HG03354 (cell line): ENCODE results near the gene MINDY3.

Experiments used
- ATAC-seq: cut with Tn5 transposase; IDR thresholded peaks from one replicate; pipeline ENCODE4 v1.9.1; 2021; ENCODE audit warnings: mild to moderate bottlenecking; ENCODE audit not compliant: unreplicated experiment, poor library complexity, severe bottlenecking

The MINDY3 gene

DNA sequence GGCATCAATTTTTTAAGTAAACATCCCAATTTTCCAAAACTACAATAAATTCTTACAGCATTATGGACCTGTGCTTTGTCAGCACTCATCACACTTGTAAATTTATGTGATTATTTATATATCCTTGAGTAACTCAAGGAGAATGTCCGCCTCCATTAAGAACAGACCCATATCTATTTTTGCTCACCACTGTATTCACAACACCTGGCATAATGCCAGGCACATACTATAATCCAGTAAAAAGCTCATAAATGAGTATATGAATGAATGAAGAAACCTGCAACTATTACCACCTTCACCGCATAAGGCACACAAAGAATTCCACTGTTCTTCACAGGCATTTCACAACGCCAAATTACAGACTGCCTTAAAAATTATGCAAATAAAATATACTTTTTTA, 46.9 kb downstream of the MINDY3 start:
- ATAC-seq = no peak

DNA sequence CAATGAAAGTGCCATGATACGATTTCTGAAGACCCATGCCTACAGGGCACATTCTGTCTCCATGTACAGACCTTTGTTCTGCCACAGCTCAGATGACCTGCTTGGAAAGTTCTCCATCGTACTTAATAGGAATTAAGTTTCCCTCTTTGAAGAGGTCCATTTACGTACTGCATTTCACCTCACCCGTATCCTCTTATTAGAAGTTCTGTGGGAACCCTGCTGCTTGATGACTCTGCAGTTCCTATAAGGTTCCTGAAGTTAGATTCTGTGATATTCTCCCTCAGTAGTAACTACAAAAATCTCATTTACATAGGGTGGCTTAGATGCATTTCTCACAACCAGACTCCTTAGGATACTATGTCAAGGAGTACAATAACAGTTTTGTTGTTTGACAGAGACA, 50.9 kb downstream of the MINDY3 start:
- ATAC-seq = no peak

DNA sequence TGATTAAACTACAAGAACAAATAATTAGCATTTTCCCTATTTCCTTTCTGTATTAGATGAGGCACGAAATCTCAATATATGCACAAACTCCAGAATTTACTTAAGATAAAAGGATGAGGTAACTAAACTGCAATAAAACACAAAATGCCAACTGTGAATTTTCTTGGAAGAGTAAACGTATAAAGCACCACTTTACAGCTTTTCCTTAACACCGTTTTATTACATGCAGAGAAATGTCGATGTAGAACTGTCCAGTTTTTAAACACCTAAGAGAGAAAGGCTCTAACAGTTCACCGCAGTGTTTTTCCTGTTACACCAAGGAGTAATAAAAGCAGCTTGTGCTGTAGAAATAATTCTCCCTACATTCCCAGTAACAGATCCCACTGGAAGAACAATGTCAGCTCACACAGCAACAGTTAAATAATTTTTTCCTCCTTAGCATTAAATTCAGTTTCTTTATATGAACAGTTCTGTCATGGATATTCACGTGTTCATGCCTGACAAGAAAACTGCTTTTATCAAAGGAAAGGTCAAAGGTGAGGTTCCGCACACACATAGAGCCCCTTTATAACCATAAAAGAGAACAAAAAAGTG, 52.0 kb downstream of the MINDY3 start:
- no peak for ATAC-seq

DNA sequence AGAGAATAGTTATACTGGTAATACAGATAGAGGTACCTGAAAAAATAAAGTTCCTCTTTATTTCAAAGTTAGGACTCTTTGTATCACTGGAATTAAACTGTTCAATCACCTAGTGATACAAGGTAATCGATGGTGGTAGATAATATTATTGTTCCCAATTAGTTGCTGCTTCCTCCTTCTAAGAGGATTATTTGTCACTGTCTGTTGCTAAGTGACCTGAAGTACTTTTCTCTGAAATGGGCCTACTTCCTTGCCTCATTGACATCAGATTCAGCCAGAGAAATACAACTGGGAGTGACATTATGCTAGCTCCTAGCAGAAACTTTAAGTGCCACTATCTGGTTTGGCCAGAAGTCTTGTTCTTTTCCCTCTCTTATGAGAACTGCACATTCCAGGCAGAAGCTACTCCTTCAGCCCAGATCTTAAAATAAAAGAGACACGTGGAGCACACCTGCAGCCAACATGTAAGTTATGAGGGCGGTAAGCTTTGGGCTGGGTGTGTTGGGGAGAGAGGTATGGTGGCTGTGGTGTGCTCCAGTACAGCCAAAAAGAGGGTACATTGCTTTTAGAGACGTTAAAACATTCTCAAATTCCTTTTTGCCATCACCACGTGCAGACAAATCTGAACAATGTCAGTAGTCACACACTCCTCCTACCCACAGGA, 54.8 kb downstream of the MINDY3 start:
- no peak for ATAC-seq

DNA sequence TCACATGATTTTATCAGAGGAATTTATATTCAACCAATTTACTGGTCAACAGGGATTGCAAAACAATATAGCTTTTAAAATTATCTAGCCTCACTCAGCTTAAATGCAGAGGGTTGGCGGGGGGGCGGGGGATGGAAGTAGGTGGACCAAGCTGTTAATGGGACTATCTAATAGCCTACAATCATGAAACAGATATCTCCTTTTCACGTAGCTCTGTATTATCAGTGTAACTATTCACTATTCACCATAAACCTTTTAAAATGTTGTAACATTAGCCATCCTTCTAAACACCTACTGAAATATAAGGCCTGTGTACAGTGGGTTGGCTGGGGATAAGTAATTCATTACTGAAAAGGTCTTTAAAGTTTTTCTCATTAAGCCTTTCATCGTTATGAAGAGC, 56.2 kb downstream of the MINDY3 start:
- no peak for ATAC-seq

DNA sequence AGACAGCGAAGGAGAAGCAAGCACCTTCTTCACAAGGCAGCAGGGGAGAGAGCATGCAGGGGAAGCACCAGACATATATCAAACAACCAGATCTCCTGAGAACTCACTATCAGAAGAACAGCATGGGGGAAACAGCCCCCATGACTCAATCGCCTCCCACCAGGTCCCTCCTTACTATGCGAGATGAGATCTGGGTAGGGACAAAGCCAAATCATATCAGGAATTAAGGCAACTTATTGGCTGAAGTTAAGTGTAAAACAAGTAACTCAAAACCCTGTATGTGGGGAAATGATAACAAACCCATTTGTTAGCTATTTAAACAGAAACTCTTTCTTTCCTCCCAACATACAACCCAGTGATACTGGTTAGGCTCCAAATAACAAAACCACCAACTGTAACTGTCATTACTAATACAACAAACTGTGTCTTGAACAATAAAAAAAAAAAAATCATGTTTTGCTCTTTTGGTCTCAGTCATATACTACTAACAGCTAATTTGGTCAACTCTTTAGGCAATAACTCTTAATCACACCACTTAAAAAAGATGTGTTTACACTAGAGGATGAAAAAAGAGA, 57.8 kb downstream of the MINDY3 start:
- no peak for ATAC-seq

DNA sequence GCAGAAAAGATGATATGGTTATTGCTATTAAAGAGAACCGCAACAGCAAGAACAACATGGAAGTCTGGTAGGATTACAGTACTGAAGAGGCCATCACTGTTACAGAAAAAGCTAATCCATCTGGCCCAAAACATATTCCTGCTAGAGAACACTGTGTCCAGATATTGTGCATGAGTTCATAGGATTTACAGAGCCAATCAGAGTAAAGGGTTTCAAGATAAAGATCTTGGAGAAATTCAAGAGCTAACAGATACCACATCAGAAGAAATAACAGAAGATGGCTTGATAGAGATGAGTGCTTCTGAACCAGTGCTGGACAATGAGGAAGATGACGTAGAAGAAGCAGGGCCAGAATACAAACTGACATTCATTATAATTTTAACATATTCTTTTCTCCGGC, 58.7 kb downstream of the MINDY3 start:
- ATAC-seq = no peak

DNA sequence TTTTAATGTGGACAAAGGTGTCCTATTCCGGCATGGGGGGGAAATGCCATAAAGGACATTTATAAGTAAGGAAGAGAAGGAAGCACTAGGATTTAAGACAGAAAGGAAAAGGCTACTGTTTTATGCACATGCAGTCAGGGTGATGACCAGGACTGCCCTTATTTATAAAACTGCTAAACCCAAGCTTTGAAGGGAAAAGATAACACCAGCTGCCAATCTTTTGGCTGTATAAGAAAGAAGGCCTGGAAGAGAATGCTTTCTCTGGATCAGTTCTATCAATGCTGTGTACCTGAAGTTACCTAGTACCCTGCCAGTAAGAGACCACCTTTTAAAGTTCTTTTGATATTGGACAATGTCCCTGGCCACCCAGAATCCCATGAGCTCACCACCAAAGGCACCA, 59.2 kb downstream of the MINDY3 start:
- ATAC-seq = no peak

DNA sequence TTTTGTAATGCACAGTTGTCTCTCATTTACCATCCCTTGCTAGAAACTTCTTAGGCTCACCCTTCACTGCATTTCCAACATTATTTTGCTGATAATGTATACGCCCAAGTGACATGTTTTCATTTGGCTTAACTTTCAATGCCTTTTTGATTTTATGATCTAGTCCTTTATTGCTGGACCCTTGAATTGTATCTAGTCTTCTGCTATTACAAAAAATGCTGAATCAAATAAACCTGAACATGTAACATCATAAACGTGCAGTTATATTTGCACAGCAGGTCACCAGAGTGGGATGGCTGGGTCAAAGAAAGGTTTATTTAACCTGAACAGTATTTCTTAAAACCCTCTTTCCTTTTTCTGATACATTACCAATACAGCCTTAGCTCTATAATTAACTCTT, 63.0 kb downstream of the MINDY3 start:
- no peak for ATAC-seq

DNA sequence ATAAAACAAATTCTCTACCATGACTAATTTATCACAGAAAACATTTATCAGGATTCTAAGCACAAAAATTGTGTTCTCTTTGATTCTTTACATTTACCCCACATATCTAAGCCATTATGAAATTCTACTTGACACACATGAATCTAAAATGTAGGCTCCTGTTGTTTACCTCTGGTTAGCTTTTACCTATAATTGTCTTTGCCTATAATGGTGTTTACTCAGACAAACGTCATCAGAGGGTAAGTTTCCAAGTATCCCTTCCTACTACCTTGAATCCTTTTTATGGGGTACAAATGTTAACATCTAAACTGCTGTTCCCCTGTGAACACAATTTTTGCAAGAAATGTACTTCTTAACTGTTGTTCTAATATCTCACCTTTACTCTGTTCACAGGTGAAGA, 63.5 kb downstream of the MINDY3 start:
- no peak for ATAC-seq

DNA sequence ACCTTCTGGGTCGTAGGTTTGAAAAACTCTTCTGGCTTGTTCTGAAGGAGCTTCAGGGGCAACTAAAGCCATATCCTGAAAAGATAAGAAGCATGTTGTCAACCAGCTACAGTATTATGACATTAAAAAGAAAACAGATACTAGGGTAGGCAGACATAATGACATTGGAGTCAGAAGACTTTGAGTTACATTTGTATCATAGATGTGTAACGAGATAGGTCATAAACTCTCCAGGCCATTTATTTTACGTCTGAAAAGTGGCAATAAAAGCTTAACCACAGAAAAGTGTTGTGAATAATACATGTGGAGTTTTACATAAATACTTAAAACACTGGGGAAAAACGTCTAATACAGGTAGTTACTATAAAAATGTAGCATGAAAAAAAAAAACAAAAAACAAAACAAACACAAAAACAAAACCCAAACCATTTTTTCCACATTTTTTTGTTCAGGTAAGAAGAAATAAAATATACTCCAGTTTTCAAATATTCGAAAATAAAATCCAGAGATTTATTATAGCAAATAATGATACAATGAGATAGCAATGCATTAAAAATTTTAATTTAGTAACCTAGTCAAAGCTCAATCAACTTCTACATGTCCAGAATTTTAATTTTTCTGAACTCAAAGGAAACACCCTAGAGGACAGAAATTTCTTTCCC, 64.1 kb downstream of the MINDY3 start:
- ATAC-seq = no peak

DNA sequence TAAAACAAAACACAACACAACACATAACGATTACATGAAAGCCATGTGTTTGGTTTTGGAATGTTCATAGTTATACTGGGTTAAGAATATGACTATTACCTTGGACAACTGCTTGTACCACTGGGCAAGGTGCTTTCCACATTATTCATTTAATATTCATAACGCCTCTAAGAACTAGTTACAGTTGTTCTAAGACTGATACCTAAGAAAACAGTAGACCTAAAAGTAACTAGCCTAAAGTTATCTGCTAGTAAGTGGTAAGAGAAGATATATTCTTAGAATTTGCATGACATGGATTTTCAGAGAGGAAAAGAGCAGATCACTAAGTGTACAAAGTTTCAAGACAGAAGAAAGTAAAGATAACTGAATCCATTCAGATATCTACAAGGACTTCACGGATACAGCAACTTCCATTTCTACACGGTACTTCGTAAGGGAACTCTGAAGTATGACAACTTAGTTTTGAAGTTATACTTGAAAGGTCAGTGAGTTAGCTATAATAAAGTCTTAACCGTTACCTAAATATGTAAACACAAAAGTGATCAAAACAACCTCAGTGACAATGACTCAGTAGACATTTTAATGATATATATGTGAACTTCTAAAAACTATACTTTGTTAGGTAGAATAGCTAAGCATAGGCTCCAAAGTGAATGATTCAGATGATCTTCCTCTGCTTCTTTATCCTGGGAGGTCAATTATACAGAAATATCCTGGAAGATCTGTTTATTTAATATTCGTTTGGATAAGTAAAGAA, 65.1 kb downstream of the MINDY3 start:
- no peak for ATAC-seq

DNA sequence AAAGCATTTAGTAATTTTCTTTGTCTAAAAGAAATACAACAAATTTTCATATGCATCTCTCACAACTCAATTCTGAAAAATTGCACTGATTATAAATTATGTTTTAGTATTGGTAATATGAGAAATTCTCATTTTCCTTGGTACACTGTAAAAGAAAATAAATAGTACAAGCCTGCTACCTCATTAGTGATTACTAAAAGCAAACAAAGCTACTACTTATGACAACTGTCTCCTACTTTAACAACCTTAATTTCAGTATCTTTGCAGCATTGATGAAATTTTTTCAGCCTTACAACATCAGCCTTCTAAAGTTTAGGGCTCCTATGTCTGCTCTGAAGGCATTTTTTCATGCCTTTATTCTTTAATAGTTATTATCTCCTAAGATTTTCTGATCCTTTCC, 65.7 kb downstream of the MINDY3 start:
- no peak for ATAC-seq

DNA sequence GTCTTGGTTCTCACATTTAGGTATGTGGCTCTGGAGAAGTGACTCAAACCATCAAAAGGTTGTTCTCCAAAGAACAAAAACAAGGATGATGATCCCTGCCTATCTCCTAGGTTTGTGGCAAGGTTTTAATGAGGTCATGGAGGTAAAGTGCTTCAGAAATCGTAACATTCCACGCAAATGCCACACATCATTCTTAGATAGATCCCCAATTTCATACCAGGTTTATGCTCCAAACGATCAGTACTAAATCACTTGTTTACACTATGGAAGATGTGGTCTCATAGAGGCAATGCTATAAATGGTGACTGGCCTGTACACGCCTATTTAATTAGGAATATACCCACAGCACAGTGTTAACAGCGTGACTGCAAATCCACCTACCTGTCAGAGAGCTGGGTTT, 66.6 kb downstream of the MINDY3 start:
- no peak for ATAC-seq

DNA sequence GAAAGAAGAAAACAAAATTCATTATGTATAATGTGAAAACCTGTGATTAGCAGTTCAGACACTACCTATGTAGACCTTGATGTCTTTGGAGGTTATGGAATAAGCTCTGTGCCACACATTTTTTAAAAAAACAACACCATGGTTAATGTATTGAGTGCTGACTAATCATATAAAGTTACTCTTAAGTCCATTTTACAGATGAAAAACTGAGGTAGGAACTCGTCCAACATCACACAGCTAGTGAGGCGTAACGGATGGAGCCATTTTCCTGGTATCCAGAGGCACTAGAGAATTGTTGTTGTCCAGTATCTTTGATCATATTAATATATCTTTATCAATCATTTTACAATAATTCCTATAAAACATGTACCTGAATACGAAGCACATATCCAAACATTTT, 67.5 kb downstream of the MINDY3 start:
- ATAC-seq = no peak

DNA sequence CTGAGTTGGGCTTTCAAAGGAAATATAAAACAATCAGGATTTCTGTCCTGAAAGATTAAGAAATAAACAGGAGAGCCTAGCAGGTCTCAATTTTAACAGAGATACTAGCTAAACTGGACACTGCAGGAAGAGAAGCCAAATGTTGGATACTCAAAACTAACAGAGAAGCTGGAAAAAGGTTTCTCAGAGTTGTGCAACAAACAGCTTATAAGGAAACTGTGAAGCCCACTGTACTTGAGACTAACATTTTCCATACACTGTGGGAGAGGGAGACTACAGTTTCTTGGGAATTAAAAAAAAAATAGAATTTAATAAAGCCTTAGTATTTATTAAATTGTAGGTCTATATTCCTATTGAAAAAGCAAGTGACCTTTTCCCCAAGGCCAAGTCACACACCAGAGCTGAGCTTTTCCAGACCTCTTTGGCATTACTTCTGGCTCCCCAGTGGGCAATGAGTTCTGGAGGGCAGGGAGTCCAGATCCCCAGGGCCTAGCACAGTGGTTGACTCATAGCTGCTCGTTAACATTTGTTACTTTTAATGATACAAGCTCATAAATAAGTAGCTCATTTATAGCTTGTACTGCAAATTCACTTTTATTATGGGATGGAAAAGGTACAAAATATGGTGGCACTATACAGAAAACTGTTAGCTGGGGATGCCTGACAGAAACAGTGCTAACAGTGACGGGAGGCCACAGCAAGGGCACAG, 68.3 kb downstream of the MINDY3 start:
- ATAC-seq = no peak

DNA sequence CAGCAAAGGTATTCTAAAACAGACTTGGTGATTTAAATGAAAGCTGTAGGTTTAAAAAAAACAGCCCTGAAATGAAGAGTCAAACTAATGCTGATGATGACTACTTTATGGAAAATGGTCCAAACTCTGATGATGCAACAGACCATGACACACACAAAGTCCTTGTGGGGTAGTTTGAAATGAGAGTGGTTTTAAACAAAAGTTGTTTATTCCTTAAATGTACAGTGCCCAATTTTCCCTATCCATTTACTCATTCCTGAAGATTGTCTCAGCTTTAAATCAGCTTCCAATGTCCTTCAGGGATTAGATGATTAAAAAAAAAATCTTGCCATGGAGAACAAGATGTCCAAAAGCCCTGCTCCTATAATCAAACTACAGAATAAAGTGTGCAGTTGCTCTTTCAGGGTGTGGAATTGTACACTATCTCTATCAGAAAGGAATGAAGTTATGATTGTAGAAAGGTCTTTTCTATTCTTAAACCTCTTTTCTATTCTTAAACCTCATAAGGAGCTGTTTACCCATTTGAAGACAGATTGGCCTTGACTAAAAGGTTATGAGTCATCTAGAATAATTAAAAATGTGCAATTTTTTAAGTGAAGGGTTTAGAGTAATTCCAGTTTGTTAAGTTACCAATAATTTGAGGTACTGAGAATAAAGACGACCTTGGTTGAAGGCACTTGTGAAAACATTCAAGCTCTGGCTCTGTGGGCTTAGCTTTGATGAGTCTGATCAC, 70.3 kb downstream of the MINDY3 start:
- no peak for ATAC-seq

DNA sequence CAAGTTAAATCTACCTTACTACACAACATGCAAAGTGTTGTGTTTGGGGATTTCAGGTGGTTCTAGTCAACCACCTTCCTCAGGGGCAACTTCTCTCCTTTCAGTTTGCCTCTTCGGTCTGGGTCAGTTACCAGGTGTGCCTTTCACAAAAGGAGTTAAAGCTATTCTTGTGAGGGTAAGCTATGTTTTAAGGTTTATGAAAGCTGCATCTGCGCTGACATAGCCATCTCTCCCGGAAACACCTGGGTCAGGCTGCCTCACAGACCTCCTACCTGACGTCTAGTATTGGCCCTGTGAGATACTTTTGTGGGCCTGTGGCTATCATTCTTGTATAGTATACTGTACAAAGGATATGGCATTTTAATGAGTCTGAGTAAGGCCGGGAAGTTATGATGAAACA, 72.9 kb downstream of the MINDY3 start:
- no peak for ATAC-seq

DNA sequence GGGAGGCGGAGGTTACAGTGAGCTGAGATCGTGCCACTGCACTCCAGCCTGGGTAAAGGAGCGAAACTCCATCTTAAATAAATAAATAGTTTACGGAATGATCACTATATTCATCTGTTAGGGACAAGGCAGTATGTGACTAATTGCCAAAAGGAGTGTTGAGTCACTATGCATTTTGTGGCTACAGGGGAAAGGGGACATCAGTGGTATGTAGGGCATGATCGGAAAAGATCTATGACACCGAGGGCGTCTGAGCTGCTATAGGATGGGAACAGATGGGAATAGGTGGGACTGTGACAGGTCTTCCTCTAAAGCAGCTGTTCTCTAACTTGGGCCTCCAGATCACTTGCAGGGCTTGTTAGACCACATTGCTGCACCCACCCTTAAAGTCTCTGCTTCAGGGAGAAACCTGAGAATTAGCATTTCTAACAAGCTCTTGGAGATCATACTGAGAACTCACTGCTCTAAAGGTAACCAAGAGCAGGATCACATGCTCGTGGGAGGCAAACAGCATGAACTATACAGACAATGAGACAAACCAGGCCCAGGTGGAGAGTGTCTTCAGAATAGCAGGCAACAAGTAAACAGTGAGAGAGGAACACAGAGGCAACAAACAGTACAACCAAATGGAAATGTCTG, 75.5 kb downstream of the MINDY3 start:
- no peak for ATAC-seq
